ENCODE results near the gene RNF157. TPM values are rescaled to one million over a fixed set of nuclear protein-coding genes. Genes with fewer than 3 reads are reported as not detected.

The RNF157 gene
- total RNA-seq, 1 donor from 2014 or later, result 17.8 TPM

- Mint-ChIP-seq H3K27me3 (ENCODE audit: unreplicated experiment) (peaks cover 26% of the 10 kb centered on the region), H3K4me1 (ENCODE audit: low read depth, unreplicated experiment) (peaks cover 11% of the 10 kb centered on the region), H3K36me3 (ENCODE audit: unreplicated experiment) (no peaks in the 10 kb centered on the region), H3K27ac (ENCODE audit: unreplicated experiment) (peak overlapping the region; percentile 5), H3K9me3 (ENCODE audit: unreplicated experiment) (peaks cover 5% of the 10 kb centered on the region), H3K4me3 (ENCODE audit: unreplicated experiment) (peak overlapping the region; percentile 60)
- no peak for TF ChIP-seq CTCF (IDR thresholded peaks at IDR 0.05; ENCODE audit: partially characterized antibody, unreplicated experiment)
- DNase-seq, result peak; percentile 51
These were observed 102.7 kb downstream of the RNF157 start for GRCh38 chr17:76137351-76138233.

- H3K27ac Mint-ChIP-seq (ENCODE audit: unreplicated experiment), result no peak overlapping the region
- no peaks in the 10 kb centered on the region for H3K36me3 Mint-ChIP-seq (ENCODE audit: unreplicated experiment)
- TF ChIP-seq CTCF (IDR thresholded peaks at IDR 0.05; ENCODE audit: partially characterized antibody, unreplicated experiment), result no peak
- DNase-seq, result peak; percentile 23
- peaks cover 23% of the 10 kb centered on the region for H3K27me3 Mint-ChIP-seq (ENCODE audit: unreplicated experiment)
- peaks cover 1% of the 10 kb centered on the region for H3K9me3 Mint-ChIP-seq (ENCODE audit: unreplicated experiment)
- peaks cover 6% of the 10 kb centered on the region for H3K4me1 Mint-ChIP-seq (ENCODE audit: low read depth, unreplicated experiment)
- no peak overlapping the region for H3K4me3 Mint-ChIP-seq (ENCODE audit: unreplicated experiment)
These were observed 103.3 kb downstream of the RNF157 start for GRCh38 chr17:76137001-76137350.

DNA sequence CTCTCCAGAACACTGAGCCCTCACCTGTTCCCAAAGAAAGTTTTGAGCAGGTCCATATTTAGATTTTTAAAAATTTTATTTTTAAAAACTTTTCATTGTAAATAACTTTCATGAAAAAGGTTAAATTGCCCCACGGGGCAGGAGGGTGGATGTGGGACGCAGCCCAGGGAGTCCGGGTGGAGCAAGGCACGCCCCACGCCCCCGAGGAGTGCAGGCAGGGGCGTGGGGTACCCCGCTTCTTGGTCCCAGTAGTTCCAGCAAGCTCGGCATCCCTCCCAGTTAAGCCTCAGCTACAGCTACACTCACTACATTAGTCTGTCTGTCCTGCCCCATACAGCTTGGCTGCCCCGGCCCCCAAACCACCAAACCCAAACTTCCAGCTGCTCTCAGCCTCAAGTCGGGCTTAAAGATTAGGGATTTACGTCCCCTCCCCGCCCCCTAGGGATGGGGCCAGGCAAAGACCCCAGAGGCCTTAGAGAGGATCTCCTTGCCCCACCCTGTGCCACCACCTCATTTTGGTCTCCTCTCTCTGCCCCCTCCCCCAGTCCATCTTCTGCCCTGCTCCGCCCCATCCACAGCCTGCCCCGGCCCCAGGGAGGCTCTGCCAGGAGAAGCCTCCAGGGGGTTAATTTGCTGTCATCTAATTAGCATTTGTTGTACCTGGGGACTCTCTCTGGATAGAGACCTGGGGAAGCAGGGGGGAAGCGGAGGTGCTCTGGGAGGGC lies 103.9 kb downstream of the RNF157 start:
- H3K27ac Mint-ChIP-seq (ENCODE audit: unreplicated experiment), result no peak overlapping the region
- peak; percentile 15 for DNase-seq
- TF ChIP-seq CTCF (IDR thresholded peaks at IDR 0.05; ENCODE audit: partially characterized antibody, unreplicated experiment), result no peak
- H3K4me3 Mint-ChIP-seq (ENCODE audit: unreplicated experiment), result no peak overlapping the region
- H3K36me3 Mint-ChIP-seq (ENCODE audit: unreplicated experiment), result no peaks in the 10 kb centered on the region
- peaks cover 3% of the 10 kb centered on the region for H3K9me3 Mint-ChIP-seq (ENCODE audit: unreplicated experiment)
- peaks cover 3% of the 10 kb centered on the region for H3K4me1 Mint-ChIP-seq (ENCODE audit: low read depth, unreplicated experiment)
- peaks cover 25% of the 10 kb centered on the region for H3K27me3 Mint-ChIP-seq (ENCODE audit: unreplicated experiment)

GRCh38 chr17:76135810-76136188 lies 104.5 kb downstream of the RNF157 start:
- Mint-ChIP-seq H3K27ac (ENCODE audit: unreplicated experiment) (no peak overlapping the region), H3K36me3 (ENCODE audit: unreplicated experiment) (no peaks in the 10 kb centered on the region), H3K9me3 (ENCODE audit: unreplicated experiment) (peaks cover 3% of the 10 kb centered on the region), H3K4me1 (ENCODE audit: low read depth, unreplicated experiment) (peaks cover 3% of the 10 kb centered on the region), H3K27me3 (ENCODE audit: unreplicated experiment) (peaks cover 29% of the 10 kb centered on the region), H3K4me3 (ENCODE audit: unreplicated experiment) (no peak overlapping the region)
- TF ChIP-seq CTCF (IDR thresholded peaks at IDR 0.05; ENCODE audit: partially characterized antibody, unreplicated experiment), result no peak
- DNase-seq, result peak; percentile 10
